Right lobe of liver (tissue), 4 donors: ENCODE data around the gene FBLN2.

Source experiments
- POLR2A ChIP-seq: fragments of 450-650 bp; IDR thresholded peaks from one replicate; pipeline ENCODE4 v1.6.1; 2017; ENCODE audit warnings: antibody characterized with exemption, mild to moderate bottlenecking
- TF ChIP-seq, protein P1 (sequence below), 4 donors: fragments of 200-600 bp in 3 of 4; fragments of 450-650 bp in 1 of 4; IDR thresholded peaks; one replicate each; pipeline versions ENCODE4 v1.5.1 to v1.8.0; 2016 to 2022; ENCODE audit warnings: antibody characterized with exemption in 4 of 4, mild to moderate bottlenecking in 2 of 4
- donor health status: DM: no; HTN: no; CAD: no.
- donor health status: DM: no; HTN: no; CAD: no.
- donor health status: DM: no; HTN: yes; CAD: no.

- no peak for TF ChIP-seq POLR2A
- TF ChIP-seq, protein P1, sequence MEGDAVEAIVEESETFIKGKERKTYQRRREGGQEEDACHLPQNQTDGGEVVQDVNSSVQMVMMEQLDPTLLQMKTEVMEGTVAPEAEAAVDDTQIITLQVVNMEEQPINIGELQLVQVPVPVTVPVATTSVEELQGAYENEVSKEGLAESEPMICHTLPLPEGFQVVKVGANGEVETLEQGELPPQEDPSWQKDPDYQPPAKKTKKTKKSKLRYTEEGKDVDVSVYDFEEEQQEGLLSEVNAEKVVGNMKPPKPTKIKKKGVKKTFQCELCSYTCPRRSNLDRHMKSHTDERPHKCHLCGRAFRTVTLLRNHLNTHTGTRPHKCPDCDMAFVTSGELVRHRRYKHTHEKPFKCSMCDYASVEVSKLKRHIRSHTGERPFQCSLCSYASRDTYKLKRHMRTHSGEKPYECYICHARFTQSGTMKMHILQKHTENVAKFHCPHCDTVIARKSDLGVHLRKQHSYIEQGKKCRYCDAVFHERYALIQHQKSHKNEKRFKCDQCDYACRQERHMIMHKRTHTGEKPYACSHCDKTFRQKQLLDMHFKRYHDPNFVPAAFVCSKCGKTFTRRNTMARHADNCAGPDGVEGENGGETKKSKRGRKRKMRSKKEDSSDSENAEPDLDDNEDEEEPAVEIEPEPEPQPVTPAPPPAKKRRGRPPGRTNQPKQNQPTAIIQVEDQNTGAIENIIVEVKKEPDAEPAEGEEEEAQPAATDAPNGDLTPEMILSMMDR (IDR thresholded peaks at IDR 0.05): no peak
Observed at GRCh38 chr3:13619661-13620230, 70.8 kb downstream of the FBLN2 start.
